ENCODE measurements around the gene SERPINA1.

The SERPINA1 gene

DNA sequence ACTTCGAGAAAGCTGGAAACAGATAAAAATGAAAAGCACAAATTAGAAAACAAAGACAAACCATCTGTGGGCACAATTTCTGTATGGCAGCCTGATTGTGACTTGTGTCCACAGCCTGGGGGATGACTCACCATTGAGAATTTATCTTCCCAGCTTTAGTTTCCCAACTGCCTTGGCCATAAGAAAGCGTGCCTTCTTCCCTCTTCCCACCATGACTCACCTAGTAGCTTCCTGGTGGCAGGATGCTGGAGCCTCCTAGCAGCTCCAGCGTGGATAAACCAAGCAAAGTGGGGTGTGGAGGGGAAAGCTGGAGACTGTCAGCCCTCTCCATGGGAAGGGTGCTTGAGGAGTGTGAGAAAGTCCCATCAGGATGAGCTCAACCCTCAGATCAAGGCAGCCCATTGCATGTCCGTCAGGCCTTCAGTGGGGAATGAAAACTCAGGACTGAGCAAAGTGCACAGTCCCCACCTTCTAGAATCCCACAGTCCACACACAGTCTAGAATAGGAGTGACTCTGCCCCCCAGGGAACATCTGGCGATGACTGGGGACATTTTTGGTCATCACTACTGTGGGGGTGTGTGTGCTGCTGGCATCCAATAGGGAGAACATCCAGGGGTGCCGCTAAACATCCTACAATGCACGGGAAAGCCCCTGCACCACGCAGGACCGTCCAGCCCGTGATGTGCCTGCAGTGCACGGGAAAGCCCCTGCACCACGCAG, 42.9 kb downstream of the SERPINA1 start:
- DNase-seq, result no peak

- DNase-seq, result no peak
These were observed 44.0 kb downstream of the SERPINA1 start for GRCh38 chr14:94344389-94344788.

- no peak for DNase-seq
These were observed 45.0 kb downstream of the SERPINA1 start for GRCh38 chr14:94343238-94344005.

GRCh38 chr14:94342334-94342934, 46.0 kb downstream of the SERPINA1 start:
- DNase-seq, result peak; percentile 31

DNA sequence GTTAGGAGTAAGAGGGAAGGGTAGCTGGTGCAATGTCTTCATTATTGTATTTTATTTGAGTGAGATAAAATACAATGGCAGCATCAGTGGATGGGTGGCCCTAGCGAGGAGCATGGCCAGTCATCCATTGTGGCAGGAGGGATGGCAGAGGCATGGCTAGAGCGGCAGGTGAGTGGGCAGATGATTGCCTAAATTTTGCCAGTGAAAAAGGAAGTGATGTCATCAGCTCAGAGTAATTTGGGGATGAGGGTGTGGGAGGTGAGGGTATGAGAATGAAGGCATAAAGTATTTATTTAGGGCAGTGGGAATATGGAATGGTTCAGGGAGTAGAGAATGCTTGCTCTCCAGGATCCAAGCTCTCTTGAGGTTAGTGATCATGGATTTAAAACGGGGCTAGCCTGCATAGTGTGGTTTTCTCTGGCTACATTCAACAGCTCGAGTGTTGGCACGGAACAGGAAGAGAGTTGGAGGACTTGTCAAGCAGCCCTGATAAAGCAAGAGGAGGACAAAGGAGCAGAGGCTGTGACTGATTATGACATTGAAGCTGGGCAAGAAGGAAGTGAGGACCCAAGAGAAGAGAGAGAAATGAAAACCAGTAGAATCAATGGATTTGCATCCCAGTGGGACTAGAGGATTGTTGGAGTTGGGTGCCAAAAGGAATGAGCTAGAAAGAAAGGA, 46.6 kb downstream of the SERPINA1 start:
- no peak for DNase-seq

GRCh38 chr14:94340533-94340932, 47.9 kb downstream of the SERPINA1 start:
- no peak for DNase-seq

DNA sequence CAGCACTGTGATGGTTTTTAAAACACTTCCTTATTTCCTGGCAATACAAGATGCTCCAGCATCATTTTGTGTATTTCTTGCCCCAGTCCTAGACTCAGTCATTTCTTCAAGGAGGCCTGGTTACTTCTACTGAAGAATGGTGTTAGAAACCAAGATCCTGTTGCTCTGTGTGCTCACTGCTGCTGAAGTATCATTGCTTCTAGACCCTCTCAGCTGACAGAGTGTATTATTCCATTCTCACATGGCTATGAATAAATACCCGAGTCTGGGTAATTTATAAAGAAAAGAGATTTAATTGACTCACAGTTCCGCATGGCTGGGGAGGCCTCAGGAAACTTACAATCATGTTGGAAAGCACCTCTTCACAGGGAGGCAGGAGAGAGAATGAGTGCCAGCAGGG, 50.4 kb downstream of the SERPINA1 start:
- DNase-seq, result no peak

- DNase-seq, result no peak
These were observed 51.1 kb downstream of the SERPINA1 start for GRCh38 chr14:94337274-94337673.

DNA sequence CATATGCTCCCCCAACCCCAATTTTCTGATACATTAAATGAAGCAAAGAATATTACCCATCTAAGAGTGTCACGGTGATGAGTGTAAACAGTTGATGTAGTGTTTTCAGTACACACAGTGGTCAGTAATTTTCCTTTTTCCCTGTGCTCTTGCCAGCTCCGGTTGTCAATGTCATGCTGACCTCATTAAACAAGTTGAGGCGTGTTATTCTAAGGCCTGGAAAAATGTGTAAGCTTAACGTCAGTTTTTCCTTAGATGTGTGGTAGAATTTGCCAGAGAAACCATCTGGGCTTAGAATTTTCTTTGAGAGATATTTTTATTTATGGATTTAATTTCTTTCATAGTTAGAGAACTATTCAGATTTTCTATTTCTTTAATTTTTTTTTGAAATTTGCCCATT, 53.5 kb downstream of the SERPINA1 start:
- DNase-seq, result no peak

DNA sequence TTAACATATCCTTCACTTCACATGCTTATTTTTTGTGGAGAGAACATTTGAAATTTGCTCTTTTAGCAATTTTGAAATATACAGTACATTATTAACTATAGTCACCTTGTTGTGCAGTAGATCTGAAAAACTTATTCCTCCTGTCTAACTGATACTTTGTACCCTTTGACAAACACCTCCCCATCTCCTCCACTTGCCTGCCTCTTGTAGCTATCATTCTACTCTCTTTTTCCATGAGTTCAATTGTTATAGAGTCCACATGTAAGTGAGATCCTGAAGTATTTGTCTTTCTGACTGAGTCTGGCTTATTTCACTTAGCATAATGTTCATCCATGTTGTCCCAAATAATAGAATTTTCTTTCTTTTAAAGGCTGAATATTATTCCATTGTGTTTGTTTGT, 55.8 kb downstream of the SERPINA1 start:
- DNase-seq, result no peak

- no peak for DNase-seq
These were observed 56.3 kb downstream of the SERPINA1 start for GRCh38 chr14:94332063-94332583.

DNA sequence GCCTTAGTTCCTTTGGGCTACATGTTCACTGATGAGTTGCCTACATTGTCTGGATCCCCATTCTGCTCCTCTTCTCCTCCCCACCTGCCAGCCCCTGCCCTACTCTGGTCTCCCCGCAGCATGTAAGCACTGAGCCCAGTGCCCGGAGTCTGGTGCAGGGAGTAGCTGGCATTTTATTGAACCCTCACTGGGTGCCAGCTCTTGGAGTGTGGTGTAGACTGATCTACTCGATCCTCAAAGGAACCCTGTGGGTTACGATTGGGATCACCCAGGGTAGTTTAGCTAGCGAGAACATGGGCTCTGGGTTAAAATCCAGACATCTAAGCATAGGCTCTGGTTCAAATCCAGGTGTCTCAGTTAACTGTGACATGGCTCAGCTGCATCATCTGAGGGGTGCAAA, 56.9 kb downstream of the SERPINA1 start:
- no peak for DNase-seq

DNA sequence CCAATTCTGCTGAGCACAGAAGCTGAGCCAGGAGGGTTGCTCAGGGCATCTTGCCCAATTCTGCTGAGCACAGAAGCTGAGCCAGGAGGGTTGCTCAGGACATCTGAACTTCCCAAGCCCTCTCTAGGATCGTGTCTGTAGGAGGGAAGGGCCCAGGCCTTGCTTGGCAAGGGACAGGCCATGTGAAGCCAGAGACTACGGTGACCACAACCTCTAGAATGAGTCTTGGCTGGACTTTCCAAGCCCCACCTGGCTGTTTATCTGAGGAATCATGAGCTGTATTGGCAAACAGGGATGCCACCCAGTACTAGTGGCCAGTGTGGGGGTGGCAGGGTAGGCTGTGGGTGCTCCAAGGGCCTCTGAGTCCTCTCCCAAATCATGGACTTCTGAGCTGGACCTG, 57.5 kb downstream of the SERPINA1 start:
- no peak for DNase-seq

DNA sequence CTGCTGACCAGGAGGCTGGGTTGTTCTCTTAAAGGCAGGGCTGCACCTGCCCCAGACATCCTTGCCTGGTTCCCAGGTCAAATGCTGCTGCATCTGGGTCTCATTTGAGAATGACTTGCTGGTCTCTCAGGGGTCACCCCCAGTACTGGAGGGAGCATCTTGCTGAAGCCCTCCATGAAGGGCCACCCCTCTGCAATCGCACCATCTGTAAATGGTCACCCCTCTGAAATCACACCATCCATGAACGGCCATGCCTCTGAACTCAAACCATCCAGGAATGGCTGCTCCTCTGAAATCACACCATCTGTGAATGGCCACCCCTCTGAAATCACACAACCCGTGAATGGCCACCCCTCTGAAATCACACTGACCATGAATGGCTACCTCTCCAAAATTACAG, 58.0 kb downstream of the SERPINA1 start:
- DNase-seq, result no peak

DNA sequence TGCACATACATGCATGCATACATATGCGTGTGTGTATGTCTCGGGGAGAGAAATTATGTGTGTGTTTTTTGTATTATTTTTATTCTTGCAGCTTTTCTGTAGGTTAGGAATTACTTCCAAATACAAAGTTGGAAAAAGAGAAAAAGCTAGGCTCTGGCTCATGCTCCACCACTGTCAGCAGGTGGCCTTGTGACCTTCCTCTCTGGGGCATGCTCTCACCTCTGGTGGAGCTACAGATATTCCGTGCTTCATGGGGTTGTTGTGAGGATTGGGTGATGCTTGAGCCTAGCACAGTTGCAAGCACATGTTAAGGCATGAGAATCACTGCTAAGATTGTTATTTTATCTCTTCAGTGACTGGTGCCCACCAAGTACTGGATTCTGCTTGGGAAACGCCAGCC, 58.5 kb downstream of the SERPINA1 start:
- DNase-seq, result no peak

- DNase-seq, result no peak
These were observed 60.2 kb downstream of the SERPINA1 start for GRCh38 chr14:94328196-94328595.

All from NCI-H524 treated with DMSO at 0.1 percent for 48 hours (cell line).